GM18517 (cell line): ENCODE measurements around the gene NAPSA.

Source experiments
- ATAC-seq: cut with Tn5 transposase; IDR thresholded peaks from one replicate; pipeline ENCODE4 v1.9.1; 2021; ENCODE audit warnings: mild to moderate bottlenecking, moderate library complexity; ENCODE audit not compliant: unreplicated experiment

Gene NAPSA

DNA sequence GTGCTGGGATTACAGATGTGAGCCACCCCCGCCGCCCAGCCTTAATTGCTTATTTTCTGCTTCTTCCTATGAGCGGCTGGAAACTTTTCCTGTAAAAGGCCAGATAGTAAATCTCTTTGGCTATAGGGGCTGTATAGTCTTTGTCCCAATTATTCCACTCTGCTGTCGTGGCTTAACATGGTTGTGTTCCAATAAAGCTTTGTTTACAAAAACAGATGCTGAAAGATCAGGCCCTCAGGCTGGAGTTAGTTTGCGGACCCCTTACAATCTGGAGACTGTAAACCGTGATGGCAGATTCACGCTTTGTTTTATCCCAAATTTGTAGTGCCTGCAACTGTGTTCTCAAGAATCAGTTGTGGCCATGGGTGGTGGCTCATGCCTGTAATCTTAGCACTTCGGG, 47.0 kb downstream of the NAPSA start:
- ATAC-seq = no peak

DNA sequence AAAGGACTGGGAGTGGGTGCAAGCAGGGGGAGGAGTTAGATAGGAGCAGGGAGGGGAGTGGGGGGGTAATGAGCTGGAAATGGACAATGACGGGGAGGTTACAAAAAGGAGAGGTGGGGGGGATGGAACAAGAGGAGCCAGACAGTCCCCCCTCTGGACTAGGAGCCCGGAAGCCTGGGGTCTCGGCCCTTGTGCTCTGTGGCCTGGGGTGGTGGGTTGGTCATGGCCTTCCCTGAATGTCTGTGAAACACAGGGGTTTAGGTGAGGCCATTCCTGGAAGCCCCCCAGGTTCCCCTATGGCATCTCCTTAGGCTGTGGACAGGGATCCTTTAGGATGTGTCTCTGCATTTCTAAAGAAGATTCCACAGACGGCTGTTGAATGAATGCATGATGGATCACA, 48.3 kb downstream of the NAPSA start:
- no peak for ATAC-seq

GRCh38 chr19:50315773-50316448, 49.5 kb downstream of the NAPSA start:
- ATAC-seq = no peak

GRCh38 chr19:50314724-50315708, 50.4 kb downstream of the NAPSA start:
- no peak for ATAC-seq

DNA sequence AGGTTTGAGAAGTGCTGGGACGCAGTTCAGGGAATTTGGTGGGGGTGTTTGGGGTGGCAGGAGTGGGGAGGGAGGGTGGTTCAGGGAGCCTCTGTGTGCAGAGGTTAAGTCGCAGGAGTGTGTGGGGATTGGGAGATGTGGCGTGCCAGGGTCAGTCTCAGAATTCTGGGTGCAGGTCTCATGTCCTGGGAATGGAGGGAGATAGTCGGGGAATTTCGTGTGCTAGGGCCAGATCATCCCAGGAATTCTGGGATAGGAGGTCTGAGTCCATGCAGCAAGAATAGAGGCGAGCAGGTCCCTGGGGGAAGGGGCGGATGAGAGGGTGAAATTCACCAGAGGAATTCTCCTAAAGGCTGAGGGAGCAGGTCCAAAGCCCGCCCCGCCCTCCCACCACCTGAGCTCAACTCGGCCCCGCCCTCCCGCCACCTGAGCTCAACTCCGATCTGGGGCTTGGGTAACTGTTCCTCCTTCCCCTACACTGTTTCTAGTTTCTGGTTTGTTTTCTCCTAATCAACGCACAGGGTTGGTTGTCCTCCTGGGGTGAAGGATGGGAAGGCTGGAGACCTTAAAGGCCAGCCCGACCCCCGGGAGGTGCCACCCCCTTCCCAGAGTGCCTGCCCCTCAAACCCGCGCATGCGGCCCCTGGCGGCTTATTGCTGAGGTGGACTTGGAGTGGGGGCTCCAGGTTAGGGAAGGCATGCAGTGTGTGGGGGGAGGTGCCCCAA, 51.5 kb downstream of the NAPSA start:
- ATAC-seq = no peak

GRCh38 chr19:50312967-50313811, 52.2 kb downstream of the NAPSA start:
- no peak for ATAC-seq

DNA sequence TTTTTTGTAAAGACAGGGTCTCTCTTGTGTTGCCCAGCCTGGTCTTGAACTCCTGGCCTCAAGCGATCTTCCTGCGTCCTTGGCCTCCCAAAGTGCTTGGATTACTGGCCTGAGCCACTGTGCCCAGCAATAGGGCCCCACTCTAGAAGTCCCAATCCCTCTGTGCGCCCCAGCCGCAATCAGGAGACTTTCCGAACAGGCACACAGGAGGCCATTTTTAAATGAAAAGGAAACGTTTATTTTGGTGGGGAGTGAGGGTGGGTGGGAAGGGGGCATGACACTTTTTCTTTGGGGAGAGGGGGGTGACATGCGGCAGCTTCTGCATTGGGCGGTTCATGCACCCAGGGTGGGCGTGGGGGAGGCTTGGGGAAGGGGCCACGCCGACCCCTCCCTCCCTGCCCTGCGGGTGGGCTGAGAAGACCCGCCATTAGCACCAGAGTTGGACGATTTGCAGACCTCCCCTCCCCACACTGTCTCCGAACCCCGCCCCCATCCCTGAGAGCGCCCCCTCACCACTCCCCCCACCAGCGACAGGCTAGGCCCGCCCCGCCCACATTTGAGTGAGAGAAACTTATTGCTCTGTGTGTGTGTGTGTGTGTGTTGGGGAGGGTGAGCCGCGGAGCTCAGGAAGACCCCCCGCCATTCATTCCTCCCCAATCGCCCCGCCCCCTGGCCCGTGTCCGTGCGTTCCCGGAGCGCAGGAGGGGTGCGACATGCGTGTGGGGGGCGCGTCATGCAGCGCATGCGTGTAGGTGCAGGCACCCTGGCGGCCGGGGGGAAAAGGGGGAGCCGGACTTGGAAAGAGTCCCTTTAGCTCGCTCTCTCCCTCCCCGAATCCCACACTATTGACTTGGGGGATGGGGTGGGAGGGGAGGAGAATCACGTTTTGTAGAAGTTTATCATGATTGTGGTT, 53.5 kb downstream of the NAPSA start:
- no peak for ATAC-seq

GRCh38 chr19:50310759-50311465, 54.5 kb downstream of the NAPSA start:
- ATAC-seq = no peak

DNA sequence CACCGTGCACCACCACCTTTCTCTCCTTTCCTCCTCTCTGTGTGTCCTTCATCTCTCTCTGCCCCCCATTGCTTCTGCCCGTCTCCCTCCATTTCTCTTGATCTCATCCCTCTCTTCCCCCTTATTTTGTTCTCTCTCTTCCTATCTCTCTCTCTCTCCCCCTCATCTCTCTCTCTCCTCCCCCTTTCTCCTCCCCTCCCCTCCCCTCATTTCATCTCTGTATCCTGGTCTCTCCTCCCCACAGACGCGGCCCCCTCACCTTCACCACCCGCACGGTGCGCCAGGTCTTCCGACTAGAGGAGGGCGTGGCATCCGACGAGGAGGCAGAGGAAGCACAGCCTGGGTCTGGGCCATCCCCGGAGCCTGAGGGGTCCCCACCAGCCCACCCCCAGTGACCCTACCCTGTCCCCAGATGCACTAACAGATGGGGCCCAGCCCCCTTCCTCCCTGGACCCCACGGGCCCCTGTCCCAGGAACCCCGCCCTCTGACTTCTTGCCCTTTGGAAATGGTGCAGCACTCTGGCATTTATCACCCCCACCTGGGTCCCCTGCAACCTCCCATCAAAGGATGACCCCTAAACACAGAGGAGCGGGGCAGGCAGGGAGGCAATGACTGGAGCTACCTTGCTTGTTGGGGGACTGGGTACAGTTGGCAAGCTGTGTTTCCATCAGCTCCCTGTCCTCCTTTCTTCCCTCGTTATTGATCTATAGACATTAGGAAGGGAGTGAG, 55.9 kb downstream of the NAPSA start:
- no peak for ATAC-seq

GRCh38 chr19:50308991-50309390, 56.4 kb downstream of the NAPSA start:
- no peak for ATAC-seq
